ENCODE measurements around the gene METAP1. TPM values are rescaled to one million over a fixed set of nuclear protein-coding genes. Genes with fewer than 3 reads are reported as not detected.

Gene METAP1
- total RNA-seq, 1 experiment from 2014 or later: 63.5 TPM

- H2BK20ac ChIP-seq (ENCODE audit: low read depth, low read length, poor library complexity, severe bottlenecking): no peak overlapping the region
- no peaks in the 10 kb centered on the region for H3K27me3 ChIP-seq (ENCODE audit: insufficient read depth, low read length)
- WGBS (ENCODE audit: extremely low coverage, insufficient read length, low lambda C conversion rate): no CpG with 5 or more reads among the region's 1 CpG
- no peak overlapping the region for H4K8ac ChIP-seq (replicated peaks; ENCODE audit: insufficient read length, low read depth, low read length)
- no peak overlapping the region for H3K14ac ChIP-seq (ENCODE audit: insufficient read depth, low read length)
- H3T11ph ChIP-seq (ENCODE audit: low read length): no peak overlapping the region
- H2AFZ ChIP-seq (ENCODE audit: low read length): no peak overlapping the region
- no peak overlapping the region for H2BK120ac ChIP-seq (ENCODE audit: low read depth, low read length, poor library complexity, severe bottlenecking)
- Mint-ChIP-seq H3K4me3 (no peak overlapping the region), H3K36me3 (ENCODE audit: insufficient read depth in 1 of 3, low read depth in 3 of 3) (peaks cover 8 to 13% (median 10%) of the 10 kb centered on the region in 3 experiments), H3K4me1 (peaks cover 33 to 45% of the 10 kb centered on the region in 2 experiments), H3K27me3 (ENCODE audit: low read depth) (no peaks in the 10 kb centered on the region), H3K9me3 (no peaks in the 10 kb centered on the region; a peak in 1 of 5 replicates), H3K27ac (no peak overlapping the region)
- no peak overlapping the region for H3K18ac ChIP-seq (ENCODE audit: insufficient read length, low read depth, low read length)
- H3K23me2 ChIP-seq (ENCODE audit: insufficient read length, low read depth, low read length, poor library complexity, severe bottlenecking): no peaks in the 10 kb centered on the region
- no peak overlapping the region for H4K91ac ChIP-seq (ENCODE audit: insufficient read length, low read depth, low read length)
- H3K4me2 ChIP-seq (ENCODE audit: insufficient read depth, insufficient read length, low read length): no peak overlapping the region
- H3K4me1 ChIP-seq (ENCODE audit: insufficient read depth, low read length): peaks cover 8% of the 10 kb centered on the region; the same call in 1 of the 2 replicates
- H2BK12ac ChIP-seq (ENCODE audit: insufficient read length, low read depth, low read length): no peak overlapping the region
- H2BK5ac ChIP-seq (ENCODE audit: insufficient read length, low read length): no peak overlapping the region
- no peak overlapping the region for H3K9ac ChIP-seq (ENCODE audit: extremely low read depth, insufficient read length, low read length)
- no peaks in the 10 kb centered on the region for H3K9me3 ChIP-seq (ENCODE audit: control insufficient read depth, low read depth, low read length)
- no peak overlapping the region for H3K56ac ChIP-seq (ENCODE audit: insufficient read length, low read depth, low read length)
- no peak for DNase-seq
- peaks cover 2% of the 10 kb centered on the region for H3K79me1 ChIP-seq (ENCODE audit: insufficient read depth, low read depth, low read length, poor library complexity, severe bottlenecking)
- H3K79me2 ChIP-seq (ENCODE audit: insufficient read depth, low read length): peaks cover 32% of the 10 kb centered on the region; the same call in 1 of the 2 replicates
- no peak overlapping the region for H2BK15ac ChIP-seq (ENCODE audit: low read depth, low read length)
- no peaks in the 10 kb centered on the region for H4K20me1 ChIP-seq (ENCODE audit: control insufficient read depth, insufficient read depth, insufficient read length)
- H3K27ac ChIP-seq (ENCODE audit: insufficient read length, low read depth, low read length): no peak overlapping the region
- no peak overlapping the region for H3K23ac ChIP-seq (ENCODE audit: insufficient read length, low read depth, low read length)
- TF ChIP-seq CTCF (conservative IDR thresholded peaks at IDR 0.05): no peak
- no peak overlapping the region for H4K5ac ChIP-seq (ENCODE audit: insufficient read length, low read depth, low read length)
- no peak overlapping the region for H2AK5ac ChIP-seq (ENCODE audit: insufficient read length, low read length)
- no peak overlapping the region for H3K4ac ChIP-seq (ENCODE audit: low read depth, low read length)
Measured at GRCh38 chr4:99029018-99029735, 33.7 kb downstream of the METAP1 start.
